Measurements from ENCODE around the gene KMT2E.

DNA sequence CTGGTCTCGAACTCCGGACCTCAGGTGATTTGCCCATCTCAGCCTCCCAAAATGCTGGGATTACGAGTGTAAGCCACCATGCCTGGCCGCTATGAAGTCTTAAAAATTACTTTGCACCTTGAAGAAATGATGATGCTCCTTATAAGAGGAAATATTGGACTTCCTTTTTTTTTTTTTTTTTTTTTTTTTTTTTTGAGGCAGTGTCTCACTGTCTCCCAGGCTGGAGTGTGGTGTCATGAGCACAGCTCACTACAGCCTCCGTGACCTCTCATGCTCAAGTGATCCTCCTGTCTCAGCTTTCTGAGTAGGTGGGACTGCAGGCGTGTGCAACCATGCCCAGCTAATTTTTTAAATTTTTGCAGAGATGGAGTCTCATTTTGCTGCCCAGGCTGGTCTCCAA lies 65.3 kb downstream of the KMT2E start:
- TF ChIP-seq EZH2 (IDR thresholded peaks at IDR 0.05; ENCODE audit: insufficient read depth, poor library complexity, severe bottlenecking): no peak
- no peak for TF ChIP-seq EZH2phosphoT487 (IDR thresholded peaks at IDR 0.05; ENCODE audit: insufficient read depth, low read depth)

All from GM23248 (cell line).